ENCODE measurements around the gene FAM228B.
"Not testable (repeated sequence)": the region's sequence is repeated elsewhere in the genome, so short reads cannot be mapped to it uniquely, and the experiment has no call there.

FAM228B gene

GRCh38 chr2:24162494-24162893 is 39.2 kb downstream of the FAM228B start:
- no peak for DNase-seq

- DNase-seq: no peak
These were observed 39.9 kb downstream of the FAM228B start for GRCh38 chr2:24163186-24163585.

DNA sequence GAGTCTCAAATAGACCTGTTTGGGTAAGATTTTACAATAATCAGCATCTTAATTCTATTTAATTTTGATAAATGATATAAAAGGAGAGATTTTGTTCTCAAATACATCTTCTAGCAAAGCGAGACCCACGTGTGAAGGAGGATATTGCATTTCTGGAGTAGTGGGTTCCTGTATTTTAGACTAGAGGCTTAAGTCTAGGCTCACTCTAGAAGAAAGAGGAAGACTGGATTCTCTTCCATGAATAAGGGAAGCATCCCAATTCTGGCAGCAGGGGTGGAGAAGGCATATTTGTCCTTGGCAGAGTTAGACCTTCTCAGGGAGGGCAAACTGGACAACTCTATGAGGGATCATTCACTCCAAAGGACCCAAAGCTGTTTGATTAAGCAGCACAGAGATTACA is 40.3 kb downstream of the FAM228B start:
- no peak for DNase-seq

DNA sequence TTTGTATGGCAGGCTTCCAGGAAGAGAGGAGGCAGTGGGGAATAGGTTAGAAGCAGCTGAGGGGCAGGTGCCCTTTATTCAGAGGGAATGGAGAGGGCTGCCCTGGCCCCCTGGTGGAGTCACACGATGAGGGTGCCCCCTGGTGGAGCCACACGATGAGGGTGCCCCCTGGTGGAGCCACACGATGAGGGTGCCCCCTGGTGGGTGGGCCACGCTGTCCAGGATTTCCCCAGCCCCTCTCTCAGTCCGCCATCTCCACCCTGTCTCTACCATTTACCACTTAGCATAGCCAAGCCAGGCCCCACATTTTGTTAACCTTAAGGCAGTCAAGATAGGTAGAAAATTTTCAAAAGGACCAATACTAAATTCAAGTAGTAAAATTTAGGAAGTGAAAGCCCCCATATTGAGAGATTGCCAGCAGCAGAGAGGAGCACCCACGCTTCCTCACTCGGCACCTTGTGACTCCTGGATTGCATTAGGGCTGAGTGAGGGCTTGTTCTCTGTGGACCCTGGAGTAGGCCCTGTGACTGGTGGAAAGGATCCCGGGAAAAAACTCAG is 41.2 kb downstream of the FAM228B start:
- DNase-seq: no peak

DNA sequence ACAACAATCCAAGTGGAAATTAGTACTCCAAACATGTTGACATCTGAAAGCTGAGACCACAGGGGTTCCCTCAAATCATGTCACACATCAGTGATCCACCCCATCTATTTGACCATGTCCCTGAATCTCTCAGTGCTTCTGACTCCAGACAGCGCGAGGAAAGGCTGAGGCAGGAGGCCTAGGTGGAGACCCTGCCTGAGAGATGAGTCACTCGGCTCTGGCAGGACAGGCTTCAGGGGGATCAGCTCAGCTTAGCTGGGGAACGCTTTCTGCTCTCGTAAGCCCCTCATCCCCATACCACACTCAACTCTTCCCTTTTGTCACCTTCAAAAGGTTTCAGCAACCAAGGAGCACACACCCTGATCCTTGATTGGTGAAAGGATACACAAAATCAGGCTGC is 45.8 kb downstream of the FAM228B start:
- DNase-seq: no peak

- DNase-seq: no peak
These were observed 51.6 kb downstream of the FAM228B start, which contains the start of gene FAM228A for GRCh38 chr2:24174851-24175277. FAM228A (plus strand) TSS chr2:24175053; CDS start chr2:24175481, 428 bp downstream.

DNA sequence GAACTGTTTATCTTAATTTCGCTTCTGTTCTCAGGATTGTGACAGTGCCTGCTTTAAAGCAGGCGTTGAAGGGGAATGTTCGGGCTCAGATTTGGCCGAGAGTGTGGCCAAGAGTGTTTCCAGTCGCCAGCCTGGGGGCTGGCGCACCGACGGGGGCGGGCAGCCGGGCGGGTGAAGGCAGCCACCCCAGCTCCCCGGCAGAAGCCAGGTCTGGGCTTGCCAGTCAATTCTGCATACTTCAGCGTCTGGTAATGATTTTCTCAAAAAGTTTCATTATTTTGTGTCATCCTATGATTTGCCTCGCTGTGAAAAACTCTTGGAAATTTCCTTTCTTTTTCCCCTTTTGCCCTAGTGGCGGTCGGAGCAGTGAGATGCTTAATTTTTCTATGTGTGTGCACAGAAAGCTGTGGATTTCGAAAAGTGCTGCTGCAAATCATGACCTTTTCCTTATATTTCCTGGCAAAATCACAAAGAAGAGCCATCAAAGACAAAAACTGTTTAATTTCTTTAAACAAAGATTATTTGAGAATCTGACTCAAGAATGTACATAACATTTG is 52.4 kb downstream of the FAM228B start:
- no peak for DNase-seq

DNA sequence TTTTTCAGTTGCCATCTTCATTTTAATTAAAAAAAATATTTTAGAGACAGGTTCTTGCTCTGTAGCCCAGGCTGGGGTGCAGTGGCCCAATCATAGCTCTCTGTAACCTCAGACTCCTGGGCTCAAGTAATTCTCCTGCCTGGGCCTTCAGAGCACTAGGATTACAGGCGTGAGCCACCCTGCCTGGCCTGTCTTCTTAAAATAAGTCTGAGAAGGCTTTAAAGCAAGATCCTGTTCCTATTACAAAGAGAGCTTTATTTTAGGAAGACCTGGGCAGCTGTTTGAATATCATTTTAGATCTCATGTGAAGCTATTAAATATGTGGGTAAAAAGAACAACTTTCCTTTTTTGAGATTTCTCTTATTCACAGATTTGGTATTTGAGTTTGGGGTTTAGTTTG is 53.1 kb downstream of the FAM228B start:
- no peak for DNase-seq

GRCh38 chr2:24179683-24180082 is 56.4 kb downstream of the FAM228B start:
- DNase-seq: no peak

DNA sequence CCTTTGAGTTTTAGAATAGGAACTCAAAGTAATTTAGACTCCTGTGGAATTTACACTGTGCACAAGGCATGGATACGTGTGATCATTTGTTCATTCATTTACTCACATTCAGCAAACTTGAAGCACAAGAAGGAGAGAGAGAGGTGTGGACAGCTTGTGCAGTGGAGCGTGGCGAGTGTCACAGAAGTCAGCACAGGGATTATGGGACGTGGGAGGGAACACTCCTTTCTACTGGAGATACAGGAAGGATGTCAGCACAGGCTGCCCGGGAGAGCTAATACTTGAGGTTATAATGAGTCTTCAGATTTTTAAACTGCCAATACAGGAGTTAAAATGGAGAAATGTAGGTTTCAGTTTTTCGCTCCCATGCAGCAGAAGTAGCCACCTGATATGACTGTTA is 58.6 kb downstream of the FAM228B start:
- DNase-seq: peak; percentile 23

DNA sequence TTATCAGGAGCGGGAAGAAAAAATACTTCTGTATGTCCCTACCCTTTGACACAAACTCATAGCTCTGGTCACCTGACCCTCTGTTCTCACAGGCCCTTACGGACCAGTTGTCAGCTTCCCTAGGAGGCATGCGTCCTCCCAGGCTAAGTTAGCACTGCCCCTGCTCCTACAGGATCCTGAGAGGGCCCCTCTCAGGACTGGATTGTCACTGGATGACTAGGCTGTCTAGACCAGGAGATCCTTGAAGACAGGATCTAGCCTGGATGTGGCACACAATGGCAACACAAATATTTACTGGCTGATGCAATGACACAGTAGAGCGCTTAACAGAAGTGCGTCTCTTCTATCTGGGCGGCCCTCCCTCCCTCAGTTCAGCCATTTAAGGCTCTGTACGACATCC is 59.2 kb downstream of the FAM228B start:
- peak; percentile 89 for DNase-seq

DNA sequence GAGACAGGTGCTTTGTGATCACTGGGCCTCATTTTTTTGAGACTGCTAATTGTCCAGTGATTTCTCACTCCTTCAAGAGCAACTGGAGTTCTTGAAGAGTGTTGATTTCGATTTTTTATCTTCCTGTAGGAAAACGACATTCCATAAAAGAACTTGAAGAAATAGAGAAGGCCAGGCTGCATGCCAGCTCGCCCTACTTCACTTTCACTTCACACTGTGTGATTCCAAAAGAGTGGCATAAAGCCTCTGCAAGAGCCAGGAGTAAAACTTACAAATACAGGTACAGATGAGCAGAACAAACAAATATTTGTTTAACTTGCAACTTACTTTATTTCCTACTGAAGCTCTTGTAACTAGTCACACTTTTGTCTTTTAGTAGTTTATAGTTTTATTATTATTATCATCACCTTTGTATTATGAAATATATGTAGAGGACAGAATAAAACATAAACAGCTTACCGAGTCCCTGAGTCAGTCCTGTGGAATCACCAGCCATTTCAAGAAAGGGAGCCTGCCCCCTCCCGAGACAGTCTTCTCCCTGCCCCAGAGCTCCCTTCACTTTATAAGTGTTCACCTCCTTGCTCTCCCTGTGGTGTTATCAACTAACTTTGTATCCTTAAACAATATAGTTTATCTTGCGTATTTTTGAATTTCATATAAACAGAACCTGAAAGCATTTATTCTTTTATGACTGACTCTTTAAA is 60.2 kb downstream of the FAM228B start:
- no peak for DNase-seq

DNA sequence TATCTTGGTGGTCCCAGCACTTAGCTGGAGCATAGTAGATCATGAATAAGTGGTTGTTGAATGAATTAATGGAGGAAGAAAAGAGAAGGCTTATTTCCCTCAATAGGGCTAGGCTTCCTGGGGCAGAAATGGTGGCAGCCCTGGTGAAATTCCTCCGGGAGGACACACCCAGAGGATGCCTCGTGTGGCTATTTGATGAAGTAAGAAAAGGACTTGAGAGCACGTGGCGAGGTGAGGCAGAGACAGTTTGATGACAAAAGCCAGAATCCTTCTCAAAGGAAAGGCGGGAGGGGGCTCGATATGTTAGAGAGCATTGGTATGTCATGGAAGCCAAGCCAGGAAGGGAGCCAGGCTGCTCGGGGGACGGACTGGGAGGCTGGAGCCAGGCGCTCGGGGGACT is 66.3 kb downstream of the FAM228B start:
- no peak for DNase-seq

DNA sequence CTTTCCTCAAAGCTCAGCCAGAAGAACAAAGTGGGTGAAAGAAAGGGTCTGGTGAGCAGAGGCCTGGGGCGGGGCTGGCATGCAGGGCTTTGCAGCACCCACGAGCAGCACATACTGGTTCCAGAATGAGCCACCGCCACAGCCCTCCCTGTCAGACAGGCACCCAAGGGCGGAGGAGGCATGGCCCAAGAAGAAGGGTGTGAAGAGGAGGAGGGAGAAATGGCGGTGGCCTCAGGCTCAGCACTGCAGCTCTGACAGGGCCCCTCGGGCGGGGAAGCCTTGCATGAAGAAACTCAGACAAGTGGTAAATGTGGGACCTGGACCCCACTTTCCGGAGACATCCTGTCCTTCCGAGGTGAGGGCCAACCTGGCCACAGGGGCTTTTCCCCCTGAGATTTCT is 67.2 kb downstream of the FAM228B start:
- no peak for DNase-seq

DNA sequence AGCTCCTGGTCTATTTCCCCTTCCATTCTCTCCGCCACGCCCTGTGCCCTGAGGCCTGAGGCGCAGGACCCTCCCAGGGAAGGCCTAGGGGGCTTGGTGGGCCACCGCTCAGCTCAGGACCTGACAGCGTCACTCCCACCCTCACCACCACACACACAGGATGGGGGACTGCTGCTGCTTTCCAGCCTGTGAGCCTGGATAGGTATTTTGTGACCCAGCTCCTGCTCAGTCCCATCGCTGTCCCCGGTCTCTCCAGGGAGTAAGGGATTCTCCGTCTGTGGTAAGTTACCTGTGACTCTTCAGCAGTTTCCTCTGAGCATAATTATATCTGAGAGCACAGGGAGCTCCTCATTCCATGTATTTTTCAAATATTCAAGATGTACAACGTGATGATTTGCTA is 67.9 kb downstream of the FAM228B start:
- no peak for DNase-seq

DNA sequence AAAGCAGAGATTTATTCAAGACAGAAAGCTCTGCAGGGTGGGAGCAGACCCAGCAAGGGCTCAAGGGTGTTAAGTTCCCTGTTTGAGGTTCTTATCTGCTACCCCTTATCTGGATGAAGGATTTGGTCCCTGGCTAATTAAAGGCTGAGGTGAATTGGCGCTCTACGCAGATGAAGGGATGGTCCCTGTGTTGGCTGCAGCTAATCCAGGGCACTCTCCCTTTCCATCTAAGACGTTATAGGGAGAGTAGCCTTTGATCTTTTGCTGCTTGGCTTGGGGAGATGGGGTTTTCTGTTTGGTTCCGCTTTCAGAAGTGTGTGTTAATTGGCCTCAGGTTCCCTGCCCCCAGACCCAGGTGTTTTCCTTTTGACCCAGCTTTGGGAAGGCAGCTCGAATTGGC is 68.6 kb downstream of the FAM228B start:
- no peak for DNase-seq

DNA sequence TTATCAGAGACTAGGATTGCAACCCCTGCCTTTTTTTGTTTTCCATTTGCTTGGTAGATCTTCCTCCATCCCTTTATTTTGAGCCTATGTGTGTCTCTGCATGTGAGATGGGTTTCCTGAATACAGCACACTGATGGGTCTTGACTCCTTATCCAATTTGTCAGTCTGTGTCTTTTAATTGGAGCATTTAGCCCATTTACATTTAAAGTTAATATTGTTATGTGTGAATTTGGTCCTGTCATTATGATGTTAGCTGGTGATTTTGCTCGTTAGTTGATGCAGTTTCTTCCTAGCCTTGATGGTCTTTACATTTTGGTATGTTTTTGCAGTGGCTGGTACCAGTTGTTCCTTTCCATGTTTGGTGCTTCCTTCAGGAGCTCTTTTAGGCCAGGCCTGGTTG is 73.9 kb downstream of the FAM228B start:
- DNase-seq: not testable (repeated sequence)

GRCh38 chr2:24199968-24200590 is 76.8 kb downstream of the FAM228B start:
- no peak for DNase-seq

DNA sequence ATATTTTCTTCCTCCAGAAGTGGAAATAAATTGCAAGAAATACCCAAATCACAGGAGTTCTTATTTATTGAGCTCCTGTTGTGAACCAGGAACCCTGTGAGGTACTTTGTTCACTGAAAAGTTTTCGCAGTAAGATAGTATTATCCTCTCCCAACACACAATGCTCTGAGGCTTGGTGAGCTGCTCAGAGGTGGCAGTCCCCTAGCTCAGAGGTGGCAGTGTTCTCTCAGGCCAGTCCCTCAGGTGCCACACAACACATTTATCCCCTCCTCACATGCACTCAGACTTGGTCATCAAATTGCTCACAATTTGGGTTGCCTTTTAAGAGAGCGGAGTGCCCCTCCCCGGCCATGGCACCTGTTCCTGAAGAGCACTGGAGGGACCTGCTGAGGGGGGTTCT is 77.5 kb downstream of the FAM228B start:
- DNase-seq: no peak

DNA sequence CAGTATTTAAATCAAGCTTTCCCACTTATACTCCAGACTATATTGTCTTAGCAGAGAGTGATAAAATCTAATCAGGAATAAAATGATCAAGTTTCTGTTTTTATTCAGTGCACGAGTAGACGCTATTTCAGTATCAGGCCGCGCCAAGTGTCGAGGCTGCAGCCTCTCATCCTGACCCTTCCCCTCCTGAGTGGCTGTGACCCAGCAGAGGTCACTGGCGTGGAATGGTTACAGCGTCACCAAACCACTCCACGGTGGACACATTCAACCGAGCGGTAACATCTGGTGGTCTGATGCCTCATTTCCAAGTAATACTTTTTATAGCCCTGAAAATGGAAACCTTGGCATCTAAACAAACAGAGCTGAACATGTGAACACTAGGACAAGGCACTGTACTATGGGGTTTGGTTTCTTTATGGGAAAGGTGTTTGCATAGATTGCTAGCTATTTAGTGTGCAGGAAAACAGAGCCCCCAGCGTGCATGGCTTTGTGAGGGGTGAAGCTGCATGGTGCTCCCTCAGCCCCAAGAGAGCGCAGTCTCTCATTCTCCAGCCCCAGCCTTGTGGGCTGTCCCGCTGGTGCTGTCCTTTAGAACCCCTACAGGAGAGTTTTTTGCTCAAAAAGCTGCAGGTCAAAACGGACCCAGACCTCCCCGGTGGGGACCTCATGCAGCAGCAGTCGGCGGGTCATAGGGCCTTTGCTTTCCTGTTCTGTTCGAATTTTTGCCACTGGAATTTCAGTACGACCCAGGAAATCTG is 79.9 kb downstream of the FAM228B start:
- no peak for DNase-seq

DNA sequence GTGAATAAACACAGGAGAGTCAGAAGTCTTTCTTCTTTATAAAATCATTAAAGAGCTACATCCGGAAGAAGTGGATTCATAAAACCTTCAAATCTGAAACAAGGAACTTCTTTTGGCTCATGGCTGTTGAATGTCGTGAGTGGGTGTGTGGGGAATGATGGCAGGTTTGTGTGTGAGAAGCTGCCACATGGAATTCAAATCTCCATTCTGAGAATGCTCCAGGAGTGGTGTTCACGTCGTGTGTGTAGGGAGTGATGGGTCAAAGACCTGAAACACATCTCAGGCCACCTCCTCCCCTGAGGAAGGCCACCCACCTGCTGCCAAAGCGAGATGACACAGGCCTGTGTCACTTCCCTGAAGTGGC is 80.5 kb downstream of the FAM228B start:
- no peak for DNase-seq

DNA sequence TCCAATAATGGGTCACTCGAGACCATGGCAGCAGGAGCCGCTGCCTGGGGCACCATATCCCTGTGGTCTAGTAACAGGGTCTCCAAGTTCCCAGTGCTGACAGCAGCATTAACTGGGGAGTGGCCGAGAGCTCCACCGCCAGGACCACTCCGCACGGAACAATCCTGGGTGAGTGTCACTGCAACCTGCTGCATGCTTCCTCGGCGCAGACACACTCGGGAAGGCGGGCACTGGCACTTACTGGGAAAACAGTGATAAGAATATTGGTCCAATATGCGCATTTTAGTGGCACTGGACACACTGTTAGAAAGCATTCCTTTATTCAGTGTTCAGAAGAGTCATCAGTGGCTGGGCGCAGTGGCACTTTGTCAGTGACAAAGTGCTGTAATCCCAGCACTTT is 81.2 kb downstream of the FAM228B start:
- no peak for DNase-seq

- DNase-seq: no peak
These were observed 81.9 kb downstream of the FAM228B start for GRCh38 chr2:24205131-24205530.

DNA sequence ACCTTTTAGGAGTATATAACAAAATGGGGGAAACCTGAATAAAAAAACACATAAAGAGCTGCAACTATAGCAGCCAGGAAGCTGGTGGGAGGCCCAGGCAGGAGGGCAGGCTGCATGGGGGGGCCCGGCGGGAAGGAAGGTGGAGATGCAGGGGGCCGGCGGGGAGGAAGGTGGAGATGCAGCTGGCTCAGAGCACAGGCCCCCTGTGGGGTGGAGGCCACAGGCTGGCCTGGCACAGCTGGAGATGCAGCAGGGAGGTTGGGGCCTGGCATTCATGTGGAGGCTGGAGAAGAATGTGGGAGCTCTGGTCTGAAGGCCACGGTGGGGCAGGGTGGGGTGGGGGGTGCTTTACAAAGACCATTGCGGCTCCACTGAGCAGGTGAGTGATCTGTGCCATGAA is 83.0 kb downstream of the FAM228B start:
- no peak for DNase-seq

Measured in NCI-H510A (cell line).